AG09319 (cell line): ENCODE measurements around the gene EXOC6B.

ENCODE experiments used
- DNase-seq: peaks from one replicate; pipeline ENCODE4 v3.0.0-alpha.2; 2010; ENCODE audit warnings: low read depth; ENCODE audit errors: extremely low read depth
- TF ChIP-seq, protein P1 (sequence below): IDR thresholded peaks from 2 replicates; pipeline ENCODE4 v1.5.1; 2011; ENCODE audit warnings: low read depth, mild to moderate bottlenecking, inconsistent platforms, low read length, moderate library complexity

The EXOC6B gene

GRCh38 chr2:72138011-72138881 is 687.6 kb downstream of the EXOC6B start:
- DNase-seq = no peak
- TF ChIP-seq, protein P1, sequence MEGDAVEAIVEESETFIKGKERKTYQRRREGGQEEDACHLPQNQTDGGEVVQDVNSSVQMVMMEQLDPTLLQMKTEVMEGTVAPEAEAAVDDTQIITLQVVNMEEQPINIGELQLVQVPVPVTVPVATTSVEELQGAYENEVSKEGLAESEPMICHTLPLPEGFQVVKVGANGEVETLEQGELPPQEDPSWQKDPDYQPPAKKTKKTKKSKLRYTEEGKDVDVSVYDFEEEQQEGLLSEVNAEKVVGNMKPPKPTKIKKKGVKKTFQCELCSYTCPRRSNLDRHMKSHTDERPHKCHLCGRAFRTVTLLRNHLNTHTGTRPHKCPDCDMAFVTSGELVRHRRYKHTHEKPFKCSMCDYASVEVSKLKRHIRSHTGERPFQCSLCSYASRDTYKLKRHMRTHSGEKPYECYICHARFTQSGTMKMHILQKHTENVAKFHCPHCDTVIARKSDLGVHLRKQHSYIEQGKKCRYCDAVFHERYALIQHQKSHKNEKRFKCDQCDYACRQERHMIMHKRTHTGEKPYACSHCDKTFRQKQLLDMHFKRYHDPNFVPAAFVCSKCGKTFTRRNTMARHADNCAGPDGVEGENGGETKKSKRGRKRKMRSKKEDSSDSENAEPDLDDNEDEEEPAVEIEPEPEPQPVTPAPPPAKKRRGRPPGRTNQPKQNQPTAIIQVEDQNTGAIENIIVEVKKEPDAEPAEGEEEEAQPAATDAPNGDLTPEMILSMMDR = no peak

DNA sequence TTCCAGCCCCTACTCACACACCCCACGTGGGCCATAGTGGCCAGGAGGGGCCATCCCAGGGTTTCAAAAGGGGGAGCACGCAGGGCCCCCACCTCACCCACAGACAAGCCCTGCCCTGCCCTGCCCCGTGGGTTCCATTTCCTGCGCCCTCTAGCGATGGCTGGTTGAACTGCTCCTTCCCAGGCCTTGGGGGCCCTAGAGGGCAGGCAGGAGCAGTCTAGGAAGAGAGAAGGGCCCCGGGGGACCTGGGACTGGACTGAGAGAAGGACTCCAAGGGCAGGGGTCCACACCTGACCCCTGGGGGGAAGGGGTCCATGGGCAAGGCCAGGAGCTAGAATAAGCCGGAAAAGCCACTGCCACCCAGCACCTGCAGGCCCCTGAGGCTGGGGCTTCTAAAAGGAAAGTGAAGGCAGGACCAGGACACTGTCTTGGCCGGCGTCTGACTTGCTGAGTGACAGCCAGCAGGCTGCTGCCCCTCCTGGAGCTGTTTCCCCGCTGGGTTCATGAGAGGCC is 688.3 kb downstream of the EXOC6B start:
- DNase-seq = no peak
- TF ChIP-seq, protein P1 = peak; percentile 96

- TF ChIP-seq, protein P1 = no peak
- no peak for DNase-seq
Measured at GRCh38 chr2:72136933-72137497, 688.8 kb downstream of the EXOC6B start.

DNA sequence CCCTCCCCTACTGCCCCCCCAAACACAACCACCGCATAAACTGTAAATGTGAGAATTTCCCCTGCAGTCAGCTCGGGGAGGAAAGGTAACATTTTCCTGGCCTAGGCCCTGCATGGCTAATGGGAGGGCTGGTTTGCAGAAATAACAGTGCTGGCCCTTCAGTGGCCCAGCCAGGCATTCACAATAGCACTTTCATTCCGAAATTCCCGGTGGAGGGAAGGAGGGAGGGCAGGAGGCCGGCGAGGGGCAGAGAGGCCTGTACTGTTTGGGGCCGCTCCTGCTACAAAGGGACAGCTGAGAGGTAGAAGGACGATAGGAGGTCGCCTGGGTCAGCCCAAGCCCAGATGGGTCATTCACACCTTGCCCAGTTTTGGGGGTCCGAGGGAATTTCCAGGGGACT is 689.5 kb downstream of the EXOC6B start:
- no peak for DNase-seq
- TF ChIP-seq, protein P1 = no peak

DNA sequence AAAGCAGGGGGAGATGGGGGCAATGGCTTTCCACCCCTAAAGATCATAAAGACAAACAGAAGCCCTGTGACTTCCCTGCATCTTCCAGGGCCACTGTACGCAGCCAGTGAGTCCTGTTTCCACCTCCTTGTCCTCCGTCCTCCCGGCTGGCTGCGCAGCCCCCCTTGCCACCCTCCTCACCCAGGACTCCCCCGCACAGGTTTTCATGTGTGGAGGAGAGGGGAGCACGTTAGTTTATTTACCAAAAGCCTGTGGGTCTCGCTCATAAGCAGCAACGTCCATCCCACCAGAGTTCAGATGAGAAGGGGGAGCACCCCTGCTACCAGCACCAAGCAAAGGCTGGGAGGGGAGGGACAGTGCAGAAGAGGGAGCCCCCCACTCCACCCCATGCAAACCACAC is 689.9 kb downstream of the EXOC6B start:
- DNase-seq = no peak
- TF ChIP-seq, protein P1 = no peak

DNA sequence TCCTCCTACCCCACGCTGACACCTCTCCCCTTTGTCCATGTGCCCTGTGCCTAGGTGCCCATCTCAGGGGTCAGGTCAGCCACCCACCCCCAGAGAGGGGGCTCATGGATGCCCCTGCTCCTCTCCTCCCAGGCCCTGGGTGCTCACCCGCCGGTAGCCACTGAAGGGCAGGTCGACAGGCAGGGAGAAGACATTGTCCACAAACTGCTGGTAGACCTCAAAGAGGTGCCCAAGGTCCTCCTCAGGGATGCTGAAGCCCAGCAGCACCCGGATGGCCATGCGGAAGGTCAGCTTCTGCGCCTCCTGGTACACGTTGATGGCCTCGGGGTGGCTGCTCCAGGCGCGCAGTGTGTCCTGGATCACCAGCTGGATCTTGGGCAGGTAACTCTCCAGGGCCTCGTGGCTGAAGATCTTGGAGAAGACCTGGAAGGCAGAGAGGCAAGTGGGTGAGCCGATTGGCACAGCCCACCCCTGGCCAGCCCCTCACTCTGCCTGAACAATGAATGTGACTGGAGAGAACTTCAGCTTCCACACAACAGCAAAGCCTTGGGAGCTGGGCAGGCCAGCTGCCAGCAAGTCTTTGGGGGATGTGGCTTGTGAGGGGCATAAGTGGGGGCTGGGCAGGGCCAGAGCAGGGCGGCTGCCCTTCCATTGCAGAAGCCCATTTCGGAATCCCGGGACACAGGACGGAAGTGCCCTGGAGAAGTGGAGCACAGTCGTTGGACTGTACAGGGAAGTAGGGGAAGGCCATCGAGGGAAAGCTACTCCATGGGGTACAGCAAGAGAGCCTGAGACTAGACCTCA is 690.6 kb downstream of the EXOC6B start:
- DNase-seq = no peak
- TF ChIP-seq, protein P1 = no peak
